ENCODE data around the gene TYSND1.
A peak's percentile ranks its signal among the peaks of the same experiment; 100 is the strongest.
"Not testable (repeated sequence)": the region's sequence is repeated elsewhere in the genome, so short reads cannot be mapped to it uniquely, and the experiment has no call there.

Gene TYSND1

GRCh38 chr10:70146489-70147258 lies at the start of gene TYSND1:
TYSND1 (minus strand) TSS chr10:70146700; CDS start chr10:70146586, 114 bp downstream.
- DNase-seq (ENCODE audit: low read depth in 2 of 2) = peak; percentile 97

- no peak for DNase-seq (ENCODE audit: low read depth in 2 of 2)
Measured at GRCh38 chr10:70193391-70193844, 46.9 kb upstream of the TYSND1 start.

- no peak for DNase-seq (ENCODE audit: low read depth in 2 of 2)
Measured at GRCh38 chr10:70192326-70192968, 45.9 kb upstream of the TYSND1 start.

- peak; percentile 95 to 96 for DNase-seq (ENCODE audit: low read depth in 2 of 2)
Measured at GRCh38 chr10:70191972-70192305, 45.4 kb upstream of the TYSND1 start.

- DNase-seq (ENCODE audit: low read depth in 2 of 2) = peak; percentile 22 to 38
Measured at GRCh38 chr10:70191161-70191971, 44.9 kb upstream of the TYSND1 start.

- no peak for DNase-seq (ENCODE audit: low read depth in 2 of 2)
Measured at GRCh38 chr10:70190581-70190980, 44.1 kb upstream of the TYSND1 start.

GRCh38 chr10:70190102-70190501 lies 43.6 kb upstream of the TYSND1 start:
- no peak for DNase-seq (ENCODE audit: low read depth in 2 of 2)

GRCh38 chr10:70188768-70189167 lies 42.3 kb upstream of the TYSND1 start:
- no peak for DNase-seq (ENCODE audit: low read depth in 2 of 2)

GRCh38 chr10:70186571-70186970 lies 40.1 kb upstream of the TYSND1 start:
- no peak for DNase-seq (ENCODE audit: low read depth in 2 of 2)

GRCh38 chr10:70186090-70186489 lies 39.6 kb upstream of the TYSND1 start:
- no peak for DNase-seq (ENCODE audit: low read depth in 2 of 2)

GRCh38 chr10:70183304-70183703 lies 36.8 kb upstream of the TYSND1 start:
- DNase-seq (ENCODE audit: low read depth in 2 of 2) = no peak

- not testable (repeated sequence) for DNase-seq (ENCODE audit: low read depth in 2 of 2)
Measured at GRCh38 chr10:70179209-70179608, 32.7 kb upstream of the TYSND1 start.

- no peak for DNase-seq (ENCODE audit: low read depth in 2 of 2)
Measured at GRCh38 chr10:70178139-70178725, 31.7 kb upstream of the TYSND1 start.

GRCh38 chr10:70176441-70176840 lies 29.9 kb upstream of the TYSND1 start:
- DNase-seq (ENCODE audit: low read depth in 2 of 2) = no peak

- DNase-seq (ENCODE audit: low read depth in 2 of 2) = no peak
Measured at GRCh38 chr10:70175516-70175915, 29.0 kb upstream of the TYSND1 start.

- no peak for DNase-seq (ENCODE audit: low read depth in 2 of 2)
Measured at GRCh38 chr10:70174058-70174741, 27.7 kb upstream of the TYSND1 start.

- no peak for DNase-seq (ENCODE audit: low read depth in 2 of 2)
Measured at GRCh38 chr10:70169649-70170364, 23.3 kb upstream of the TYSND1 start.

- no peak for DNase-seq (ENCODE audit: low read depth in 2 of 2)
Measured at GRCh38 chr10:70169011-70169410, 22.5 kb upstream of the TYSND1 start.

- no peak for DNase-seq (ENCODE audit: low read depth in 2 of 2)
Measured at GRCh38 chr10:70167246-70167645, 20.7 kb upstream of the TYSND1 start.

- DNase-seq (ENCODE audit: low read depth in 2 of 2) = no peak
Measured at GRCh38 chr10:70166394-70166793, 19.9 kb upstream of the TYSND1 start.

- DNase-seq (ENCODE audit: low read depth in 2 of 2) = no peak
Measured at GRCh38 chr10:70164163-70164562, 17.7 kb upstream of the TYSND1 start.
